Stimulated activated CD4-positive, alpha-beta T cell treated with anti-CD3 and anti-CD28 coated beads, Interleukin-1b, Interleukin-23, amount 100 ng/mL, for 4 hours (primary cell): ENCODE data around the gene DPEP2NB.
"Not testable (repeated sequence)": the region's sequence is repeated elsewhere in the genome, so short reads cannot be mapped to it uniquely, and the experiment has no call there.

ENCODE experiments used
- DNase-seq, 2 donors: peaks; one replicate each; pipeline ENCODE4 v3.0.0-alpha.2; 2020; ENCODE audit warnings: low read depth in 2 of 2

The DPEP2NB gene

GRCh38 chr16:67982011-67982696, 33.6 kb downstream of the DPEP2NB start:
- no peak for DNase-seq

- no peak for DNase-seq
Measured at GRCh38 chr16:67979955-67980678, 35.6 kb downstream of the DPEP2NB start, which contains the start of gene DPEP3. TSS of gene DPEP3 (minus strand) at chr16:67980499. CDS start at chr16:67980380, 119 bp downstream.

GRCh38 chr16:67977469-67978227, 38.1 kb downstream of the DPEP2NB start:
- DNase-seq = no peak

GRCh38 chr16:67977005-67977404, 38.7 kb downstream of the DPEP2NB start:
- DNase-seq = no peak

- DNase-seq = no peak
Measured at GRCh38 chr16:67976205-67976604, 39.5 kb downstream of the DPEP2NB start.

- DNase-seq = no peak
Measured at GRCh38 chr16:67975321-67976105, 40.2 kb downstream of the DPEP2NB start.

- not testable (repeated sequence) for DNase-seq
Measured at GRCh38 chr16:67972285-67972684, 43.4 kb downstream of the DPEP2NB start.

- DNase-seq = no peak
Measured at GRCh38 chr16:67971111-67971510, 44.6 kb downstream of the DPEP2NB start.

GRCh38 chr16:67969254-67970039, 46.3 kb downstream of the DPEP2NB start:
- DNase-seq = no peak

- peak; percentile 69 to 86 for DNase-seq
Measured at GRCh38 chr16:67968400-67969253, 47.1 kb downstream of the DPEP2NB start, which contains the start of gene SLC12A4. TSS of gene SLC12A4 (minus strand) at chr16:67968637. CDS start at chr16:67968553, 84 bp downstream.

- DNase-seq = peak in 1 of 2 donors; percentile 34
Measured at GRCh38 chr16:67967958-67968399, 47.7 kb downstream of the DPEP2NB start.

GRCh38 chr16:67967183-67967957, 48.3 kb downstream of the DPEP2NB start:
- DNase-seq = no peak

- DNase-seq = no peak
Measured at GRCh38 chr16:67966549-67967182, 49.0 kb downstream of the DPEP2NB start.

GRCh38 chr16:67965668-67966548, 49.8 kb downstream of the DPEP2NB start:
- DNase-seq = no peak

- DNase-seq = no peak
Measured at GRCh38 chr16:67964477-67965131, 51.1 kb downstream of the DPEP2NB start.

GRCh38 chr16:67963662-67964321, 51.9 kb downstream of the DPEP2NB start:
- DNase-seq = no peak
